ENCODE data around the gene RHBDD2.
"Not testable (repeated sequence)": the region's sequence is repeated elsewhere in the genome, so short reads cannot be mapped to it uniquely, and the experiment has no call there.

The RHBDD2 gene

GRCh38 chr7:75878769-75879611, at the start of gene RHBDD2:
TSS of gene RHBDD2 (plus strand) at chr7:75879034. CDS start at chr7:75879083, 49 bp downstream.
- FAIRE-seq = no peak

- FAIRE-seq = not testable (repeated sequence)
Measured at GRCh38 chr7:75829656-75830055, 49.2 kb upstream of the RHBDD2 start.

GRCh38 chr7:75830978-75831377, 47.9 kb upstream of the RHBDD2 start:
- no peak for FAIRE-seq

DNA sequence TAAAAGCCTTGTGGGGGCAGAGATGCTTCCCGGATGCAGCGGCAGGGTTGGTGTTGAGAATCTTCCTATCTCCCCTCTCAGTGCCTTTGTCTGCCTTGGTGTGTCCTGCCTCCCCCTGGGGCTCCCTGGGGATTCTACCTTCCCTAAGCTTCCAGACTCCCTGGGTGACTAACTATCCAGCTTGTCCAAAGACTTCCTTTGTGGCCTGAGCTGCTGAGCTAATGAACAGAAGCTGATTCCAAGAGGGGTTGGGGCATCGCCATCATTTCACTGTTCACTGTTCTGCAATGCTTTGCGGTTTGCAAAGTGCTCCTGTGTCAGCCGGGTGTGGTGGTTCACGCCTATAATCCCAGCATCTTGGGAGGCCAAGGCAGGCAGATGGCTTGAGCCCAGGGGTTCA, 45.2 kb upstream of the RHBDD2 start:
- not testable (repeated sequence) for FAIRE-seq

- no peak for FAIRE-seq
Measured at GRCh38 chr7:75835688-75836285, 43.0 kb upstream of the RHBDD2 start.

DNA sequence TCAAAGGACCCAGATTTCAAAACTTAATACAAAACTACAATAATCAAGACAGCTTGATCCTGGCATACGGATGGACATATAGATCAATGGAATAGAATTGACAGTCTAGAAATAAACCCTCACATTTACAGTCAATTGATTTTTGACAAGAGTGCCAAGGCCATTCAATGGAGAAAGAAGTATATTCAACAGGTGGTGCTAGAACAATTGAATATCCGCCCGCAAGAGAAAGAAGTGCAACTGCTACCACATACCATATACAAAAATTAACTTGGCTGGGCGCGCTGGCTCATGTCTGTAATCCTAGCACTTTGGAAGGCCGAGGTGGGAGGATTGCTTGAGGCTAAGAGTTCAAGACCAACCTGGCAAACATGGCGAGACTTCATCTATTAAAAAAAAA, 42.0 kb upstream of the RHBDD2 start:
- no peak for FAIRE-seq

DNA sequence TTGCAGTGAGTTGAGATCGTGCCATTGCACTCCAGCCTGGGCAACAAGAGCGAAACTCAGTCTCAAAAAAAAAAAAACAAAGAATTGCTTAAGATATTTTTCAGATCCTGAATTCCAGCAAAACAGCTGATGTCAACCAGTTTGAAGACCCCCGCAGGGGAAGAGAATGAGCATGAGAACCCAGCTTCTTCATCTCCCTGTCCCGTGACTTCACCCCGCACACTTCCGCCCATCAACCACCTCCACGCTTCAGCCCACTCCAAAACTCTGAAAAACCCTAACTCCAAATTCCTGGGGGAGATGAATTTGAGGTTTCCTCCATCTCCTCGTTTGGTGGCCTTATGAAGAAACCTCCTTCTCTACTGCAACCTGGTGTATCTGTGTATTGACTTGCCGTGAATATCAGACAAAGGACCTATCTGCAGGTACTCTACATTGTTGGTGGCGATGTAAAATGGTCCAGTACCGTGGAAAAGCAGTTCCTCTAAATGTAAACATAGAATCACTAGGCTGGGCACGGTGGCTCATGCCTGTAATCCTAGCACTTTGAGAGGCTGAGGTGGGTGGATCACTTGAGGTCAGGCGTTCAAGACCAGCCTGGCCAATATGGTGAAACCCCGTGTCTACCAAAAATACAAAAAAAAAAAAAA, 40.4 kb upstream of the RHBDD2 start:
- not testable (repeated sequence) for FAIRE-seq

- no peak for FAIRE-seq
Measured at GRCh38 chr7:75840029-75840428, 38.8 kb upstream of the RHBDD2 start.

DNA sequence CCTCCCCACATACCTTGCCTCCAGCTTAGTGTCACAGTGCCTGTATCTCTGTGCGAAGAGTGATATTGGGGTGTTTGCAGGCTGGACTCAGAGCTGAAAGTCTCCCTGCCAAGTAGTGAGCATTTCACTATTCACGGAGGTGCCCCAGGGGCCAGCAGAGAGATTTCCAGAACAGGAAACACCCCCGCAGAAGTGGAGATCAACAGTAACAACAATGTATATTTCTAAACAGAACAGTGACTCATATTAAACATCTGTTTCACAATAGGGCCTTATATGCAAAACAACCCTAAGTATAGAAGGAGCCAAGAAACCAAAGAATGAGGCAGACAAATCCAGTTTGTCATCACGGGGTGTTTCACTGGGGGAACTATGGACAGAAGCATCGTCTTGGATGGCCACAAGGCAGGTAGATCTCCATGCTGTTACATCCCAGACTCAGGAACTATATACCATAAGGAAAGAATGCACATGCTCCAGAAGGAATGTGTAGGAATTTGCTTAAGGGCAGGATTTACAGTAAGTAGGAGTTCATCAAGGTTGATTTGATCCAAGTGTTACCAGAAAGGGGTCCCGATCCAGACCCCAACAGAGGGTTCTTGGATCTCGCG, 35.9 kb upstream of the RHBDD2 start:
- no peak for FAIRE-seq

DNA sequence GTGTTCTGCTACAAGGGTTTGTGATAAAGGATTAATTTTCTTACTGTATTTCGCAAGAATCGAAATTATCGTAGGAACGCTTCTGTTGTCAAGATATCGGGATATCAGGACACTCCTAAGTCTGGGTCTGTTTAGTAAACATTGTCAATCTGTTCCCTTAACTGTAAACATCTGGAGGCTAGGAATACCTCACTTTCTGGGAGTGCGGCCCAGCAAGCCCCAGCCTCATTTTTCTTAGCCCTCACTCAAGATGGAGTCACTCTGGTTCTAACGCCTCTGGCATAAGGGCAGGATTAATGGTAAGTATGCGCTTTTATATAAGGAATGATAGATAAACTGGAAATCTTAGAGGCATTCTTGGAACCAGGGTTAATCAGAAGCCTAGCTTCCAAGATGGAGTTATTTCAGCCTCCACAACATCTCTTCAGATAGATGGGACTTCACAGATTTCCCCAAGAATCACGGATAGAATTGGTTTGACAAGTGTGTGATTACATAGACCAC, 35.2 kb upstream of the RHBDD2 start:
- no peak for FAIRE-seq

DNA sequence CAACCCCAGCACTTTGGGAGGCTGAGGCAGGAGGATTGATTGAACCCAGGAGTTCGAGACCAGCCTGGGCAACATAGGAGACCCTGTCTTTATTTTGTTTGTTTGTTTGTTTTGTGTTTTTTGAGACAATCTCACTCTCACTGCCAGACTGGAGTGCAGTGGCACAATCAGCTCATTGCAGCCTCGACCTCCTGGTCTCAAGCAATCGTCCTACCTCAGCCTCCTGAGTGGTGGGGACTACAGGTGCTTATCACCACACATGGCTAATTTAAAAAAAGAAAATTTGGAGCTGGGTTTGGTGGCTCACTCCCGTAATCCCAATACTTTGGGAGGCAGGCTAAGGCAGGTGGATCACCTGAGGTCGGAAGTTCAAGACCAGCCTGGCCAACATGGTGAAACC, 34.7 kb upstream of the RHBDD2 start:
- FAIRE-seq = no peak

GRCh38 chr7:75845132-75845531, 33.7 kb upstream of the RHBDD2 start:
- FAIRE-seq = not testable (repeated sequence)

- FAIRE-seq = no peak
Measured at GRCh38 chr7:75847707-75848106, 31.1 kb upstream of the RHBDD2 start.

- no peak for FAIRE-seq
Measured at GRCh38 chr7:75849573-75849972, 29.3 kb upstream of the RHBDD2 start.

GRCh38 chr7:75850235-75850634, 28.6 kb upstream of the RHBDD2 start:
- no peak for FAIRE-seq

DNA sequence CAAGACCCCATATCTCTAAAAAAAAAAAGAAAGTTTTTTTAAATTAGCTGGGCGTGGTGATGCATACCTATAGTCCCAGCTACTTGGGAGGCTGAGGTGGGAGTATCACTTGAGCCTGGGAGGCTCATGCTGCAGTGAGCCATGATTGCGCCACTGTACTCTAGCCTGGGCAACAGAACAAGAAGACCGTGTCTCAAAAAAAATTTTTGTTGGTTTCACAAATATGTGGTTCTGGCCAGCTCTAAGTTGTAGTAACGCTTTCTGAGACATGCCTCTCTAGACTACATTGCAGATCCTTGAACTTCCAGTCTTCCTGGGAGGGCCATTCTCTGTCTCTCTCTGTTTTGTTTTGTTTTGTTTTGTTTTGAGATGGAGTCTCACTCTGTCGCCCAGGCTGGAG, 24.6 kb upstream of the RHBDD2 start:
- FAIRE-seq = no peak

GRCh38 chr7:75854813-75855345, 24.0 kb upstream of the RHBDD2 start:
- FAIRE-seq = not testable (repeated sequence)

DNA sequence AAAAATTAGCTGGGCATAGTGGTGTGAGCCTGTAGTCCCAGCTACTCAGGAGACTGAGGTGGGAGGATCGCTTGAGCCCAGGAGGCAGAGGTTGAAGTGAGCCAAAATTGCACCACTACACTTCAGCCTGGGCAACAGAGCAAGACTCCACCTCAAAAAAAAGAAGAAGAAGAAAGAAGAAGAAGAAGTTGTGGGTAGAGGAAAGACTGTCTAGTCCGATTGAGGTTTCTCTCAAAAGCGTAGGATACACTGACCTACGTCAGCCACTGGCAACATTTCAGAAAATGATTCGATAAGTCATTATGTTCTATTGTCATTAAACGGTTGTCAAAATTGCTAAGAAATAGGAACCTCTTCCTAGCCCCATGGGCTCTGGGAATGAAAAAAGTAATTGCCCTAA, 22.3 kb upstream of the RHBDD2 start:
- no peak for FAIRE-seq

DNA sequence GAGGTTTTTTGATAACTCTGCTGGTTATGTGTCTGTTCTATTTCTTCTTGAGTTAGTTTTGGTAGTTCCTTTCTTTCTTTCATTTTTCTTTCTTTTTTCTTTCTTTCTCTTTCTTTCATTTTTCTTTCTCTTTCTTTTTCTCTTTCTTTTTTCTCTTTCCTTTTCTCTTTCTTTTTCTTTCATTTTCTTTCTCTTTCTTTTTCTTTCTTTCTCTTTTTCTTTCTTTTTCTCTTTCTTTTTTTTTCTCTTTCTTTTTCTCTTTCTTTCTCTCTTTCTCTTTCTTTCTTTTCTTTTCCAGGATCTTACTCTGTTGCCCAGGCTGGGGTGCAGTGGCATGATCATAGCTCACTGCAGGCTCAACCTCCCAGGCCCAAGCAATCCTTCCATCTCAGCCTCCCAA, 20.4 kb upstream of the RHBDD2 start:
- FAIRE-seq = no peak

DNA sequence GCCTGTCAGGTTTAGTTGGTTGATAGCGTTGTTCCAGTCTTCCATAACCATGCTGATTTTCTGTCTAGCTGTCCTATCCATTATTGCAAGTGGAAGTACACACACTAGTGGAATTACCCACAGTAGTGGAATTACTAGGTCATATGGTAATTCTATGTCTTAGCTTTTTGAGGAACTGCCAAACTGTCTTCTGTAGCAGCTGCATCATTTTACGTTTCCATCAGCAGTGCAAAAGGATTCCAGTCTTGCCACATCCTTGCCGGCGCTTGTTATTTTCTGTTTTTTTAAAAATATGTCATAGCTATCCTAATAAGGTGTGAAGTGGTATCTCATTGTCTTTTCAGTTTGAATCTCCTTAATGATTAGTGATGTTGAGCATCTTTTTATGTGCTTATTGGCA, 17.2 kb upstream of the RHBDD2 start:
- FAIRE-seq = no peak

DNA sequence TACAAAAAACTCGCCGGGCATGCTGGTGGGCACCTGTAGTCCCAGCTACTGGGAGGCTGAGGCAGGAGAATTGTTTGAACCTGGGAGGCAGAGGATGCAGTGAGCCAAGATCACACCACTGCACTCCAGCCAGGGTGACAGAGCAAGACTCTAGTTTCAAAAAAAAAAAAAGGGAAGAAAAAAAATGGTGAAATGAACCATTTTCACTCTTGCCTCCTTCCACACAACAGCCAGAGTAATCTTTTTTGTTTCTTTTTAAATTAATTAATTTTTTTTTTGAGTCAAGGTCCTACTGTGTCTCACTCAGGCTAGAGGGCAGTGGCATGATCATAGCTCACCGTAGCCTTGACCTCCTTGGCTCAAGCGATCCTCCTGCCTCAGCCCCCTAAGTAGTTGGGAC, 14.6 kb upstream of the RHBDD2 start:
- not testable (repeated sequence) for FAIRE-seq

DNA sequence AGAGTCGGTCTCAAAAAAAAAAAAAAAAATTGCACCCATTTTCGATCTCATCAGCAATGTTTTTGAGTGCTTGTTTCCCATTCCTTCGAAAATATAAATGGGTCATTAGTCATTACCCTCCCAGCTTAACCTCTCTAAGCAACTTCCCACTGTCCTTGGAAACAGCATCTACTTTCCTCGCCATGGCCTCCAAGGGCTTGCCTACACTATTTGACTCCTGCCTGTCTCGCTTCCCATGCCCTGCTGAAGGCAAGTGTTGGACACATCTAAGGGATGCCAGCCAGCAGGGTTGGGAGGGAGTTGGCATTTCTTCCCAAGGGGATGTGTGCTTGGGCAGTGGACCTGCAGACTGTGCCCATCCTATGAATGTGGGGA, 12.7 kb upstream of the RHBDD2 start:
- no peak for FAIRE-seq

All from TTC549 (cell line).